CD14-positive monocyte (primary cell): ENCODE data around the gene KASH5. TPM values are rescaled to one million over a fixed set of nuclear protein-coding genes. Genes with fewer than 3 reads are reported as not detected.

Experiments
- DNase-seq, 3 donors: peaks; one replicate each; pipeline ENCODE4 v3.0.0-alpha.2; 2011 to 2022
- H2AFZ ChIP-seq: 2 replicates; pipeline ENCODE4 v1.6.0; 2012; ENCODE audit warnings: mild to moderate bottlenecking, low read depth, low read length, inconsistent platforms; ENCODE audit not compliant: insufficient read depth, poor library complexity, severe bottlenecking
- H3K27ac ChIP-seq, 2 donors: 1 replicate in 1 of 2; 2 replicates in 1 of 2; pipeline ENCODE4 v1.5.1; 2012 to 2013; ENCODE audit warnings: low read length in 2 of 2, control low read depth in 1 of 2, inconsistent platforms in 1 of 2, low read depth in 1 of 2, mild to moderate bottlenecking in 1 of 2
- H3K27me3 ChIP-seq, 2 donors: one replicate each; pipeline versions ENCODE4 v1.6.0 to v1.6.1; 2011 to 2013; ENCODE audit warnings: low read length in 2 of 2; ENCODE audit not compliant: control insufficient read depth in 2 of 2, insufficient read depth in 2 of 2
- H3K36me3 ChIP-seq, 2 donors: replicated peaks in 1 of 2; 1 replicate in 1 of 2; 2 replicates in 1 of 2; pipeline versions ENCODE4 v1.5.1 to v1.6.1; 2012 to 2013; ENCODE audit warnings: low read length in 2 of 2, control low read depth in 1 of 2, inconsistent platforms in 1 of 2, mild to moderate bottlenecking in 1 of 2; ENCODE audit not compliant: insufficient read depth in 2 of 2, control insufficient read depth in 1 of 2
- H3K4me1 ChIP-seq, 2 donors: 1 replicate in 1 of 2; 2 replicates in 1 of 2; pipeline versions ENCODE4 v1.5.1 to v1.6.1; 2012 to 2013; ENCODE audit warnings: low read length in 2 of 2, control low read depth in 1 of 2, inconsistent platforms in 1 of 2, mild to moderate bottlenecking in 1 of 2, moderate library complexity in 1 of 2; ENCODE audit not compliant: insufficient read depth in 2 of 2, control insufficient read depth in 1 of 2
- H3K4me2 ChIP-seq: replicated peaks from 2 replicates; pipeline ENCODE3; 2012; ENCODE audit warnings: low read length, moderate library complexity, mild to moderate bottlenecking; ENCODE audit not compliant: poor library complexity, severe bottlenecking; ENCODE audit errors: extremely low read depth
- H3K4me3 ChIP-seq, 3 experiments: fragments of 200-600 bp in 1 of 3; sonication (generic) in 1 of 3; replicated peaks in 1 of 3; 1 replicate in 2 of 3; 2 replicates in 1 of 3; pipeline ENCODE4 v1.5.1; 2011 to 2013; ENCODE audit warnings: low read length in 3 of 3, mild to moderate bottlenecking in 3 of 3, control low read depth in 2 of 3, low read depth in 2 of 3, inconsistent platforms in 1 of 3, moderate library complexity in 1 of 3
- H3K79me2 ChIP-seq: 2 replicates; pipeline ENCODE4 v1.6.0; 2012; ENCODE audit warnings: mild to moderate bottlenecking, control low read depth, inconsistent platforms, low read length, moderate library complexity; ENCODE audit not compliant: insufficient read depth
- H3K9ac ChIP-seq: 2 replicates; pipeline ENCODE4 v1.6.0; 2017; ENCODE audit warnings: low read length, mild to moderate bottlenecking; ENCODE audit not compliant: insufficient read depth, poor library complexity, severe bottlenecking
- H3K9me3 ChIP-seq, 2 donors: replicated peaks in 1 of 2; 1 replicate in 1 of 2; 2 replicates in 1 of 2; pipeline versions ENCODE4 v1.5.1 to v1.6.1; 2012 to 2013; ENCODE audit warnings: low read length in 2 of 2, control low read depth in 1 of 2; ENCODE audit not compliant: control insufficient read depth in 1 of 2, insufficient read depth in 1 of 2
- H4K20me1 ChIP-seq: 2 replicates; pipeline ENCODE4 v1.6.0; 2012; ENCODE audit warnings: mild to moderate bottlenecking, low read length, control low read depth, moderate library complexity; ENCODE audit not compliant: insufficient read depth
- H3K27ac Mint-ChIP-seq, 7 donors: one replicate each; pipeline ENCODE4 v1.8.0; 2020; ENCODE audit warnings: mild to moderate bottlenecking in 7 of 7, mixed read lengths in 7 of 7, moderate library complexity in 6 of 7, inconsistent platforms in 2 of 7
- H3K27me3 Mint-ChIP-seq, 3 donors: one replicate each; pipeline ENCODE4 v1.8.0; 2021 to 2022; ENCODE audit warnings: low read depth in 3 of 3, mild to moderate bottlenecking in 3 of 3, mixed read lengths in 3 of 3, moderate library complexity in 3 of 3, inconsistent platforms in 1 of 3
- H3K36me3 Mint-ChIP-seq, 2 donors: one replicate each; pipeline ENCODE4 v1.8.0; 2020; ENCODE audit warnings: mixed read lengths in 2 of 2, inconsistent platforms in 1 of 2, mild to moderate bottlenecking in 1 of 2
- H3K4me1 Mint-ChIP-seq: one replicate; pipeline ENCODE4 v1.8.0; 2020; ENCODE audit warnings: mild to moderate bottlenecking, mixed read lengths
- H3K4me3 Mint-ChIP-seq, 2 donors: one replicate each; pipeline ENCODE4 v1.8.0; 2020; ENCODE audit warnings: mild to moderate bottlenecking in 2 of 2, mixed read lengths in 2 of 2, moderate library complexity in 1 of 2
- H3K9me3 Mint-ChIP-seq, 7 donors: one replicate each; pipeline ENCODE4 v1.8.0; 2020 to 2022; ENCODE audit warnings: mixed read lengths in 7 of 7, mild to moderate bottlenecking in 6 of 7, moderate library complexity in 6 of 7, inconsistent platforms in 2 of 7
- CTCF ChIP-seq: fragments of 200-600 bp; IDR thresholded peaks from one replicate; pipeline ENCODE4 v1.8.0; 2022; ENCODE audit warnings: antibody characterized with exemption, mild to moderate bottlenecking
- WGBS: methylation state at CpG from one replicate; pipeline ENCODE4 v1.1.5; 2013; ENCODE audit warnings: missing lambda C conversion rate; ENCODE audit not compliant: insufficient coverage; 5-methylcytosine and 5-hydroxymethylcytosine counted together
- intact Hi-C, 2 donors: fragments of 100-400 bp; cut with micrococcal nuclease; formaldehyde crosslinking; loops; one replicate each; pipeline versions ENCODE4 v1.15.0 to v1.15.1; 2023
- polyA plus RNA-seq, 3 donors: library from polyadenylated mRNA; depleted of rRNA in 1 of 3; unstranded in 2 of 3; stranded (reverse) in 1 of 3; fragments of 300-500 nt in 2 of 3; fragments of >200 nt in 1 of 3; fragmentation: Illumina TruSeq in 2 of 3; gene quantifications; 1 replicate in 2 of 3; 2 replicates in 1 of 3; pipeline ENCODE4 v1.2.3, GENCODE V29; 2012 to 2021

KASH5 gene
- polyA plus RNA-seq, 3 donors, result not detected

GRCh38 chr19:49362048-49362928 lies 25.8 kb upstream of the KASH5 start, which contains the start of gene TEAD2:
Gene TEAD2 (minus strand): TSS chr19:49362416. CDS start chr19:49360075, 2,341 bp downstream.
- H4K20me1 ChIP-seq, result no peaks in the 10 kb centered on the region
- Mint-ChIP-seq H3K9me3 (peaks cover 0 to 8% (median 3%) of the 10 kb centered on the region in 7 donors), H3K4me1 (peaks cover 6% of the 10 kb centered on the region), H3K36me3 (no peaks in the 10 kb centered on the region), H3K27ac (no peak within 1 kb of the TSS), H3K4me3 (peak within 1 kb of the TSS in 1 of 2 donors; percentile 77), H3K27me3 (peaks cover 17 to 27% (median 20%) of the 10 kb centered on the region in 3 donors)
- H3K9ac ChIP-seq, result no peak within 1 kb of the TSS
- H3K79me2 ChIP-seq, result no peaks in the 10 kb centered on the region
- WGBS, result 1% methylated on average over 40 of the region's 52 CpGs
- peaks cover 18 to 59% of the 10 kb centered on the region in 2 donors for H3K27me3 ChIP-seq
- peak within 1 kb of the TSS in 1 of 3 experiments; percentile 57 for H3K4me3 ChIP-seq
- peak within 1 kb of the TSS; percentile 46 for H2AFZ ChIP-seq
- no peak for TF ChIP-seq CTCF
- no peaks in the 10 kb centered on the region for H3K36me3 ChIP-seq
- intact Hi-C loops, result no loop called here
- no peak for DNase-seq
- H3K4me1 ChIP-seq, result peaks cover 12 to 27% of the 10 kb centered on the region in 2 donors
- H3K9me3 ChIP-seq, result peaks cover 7 to 8% of the 10 kb centered on the region in 2 donors
- H3K27ac ChIP-seq, result no peak within 1 kb of the TSS
- peak within 1 kb of the TSS; percentile 61 for H3K4me2 ChIP-seq

DNA sequence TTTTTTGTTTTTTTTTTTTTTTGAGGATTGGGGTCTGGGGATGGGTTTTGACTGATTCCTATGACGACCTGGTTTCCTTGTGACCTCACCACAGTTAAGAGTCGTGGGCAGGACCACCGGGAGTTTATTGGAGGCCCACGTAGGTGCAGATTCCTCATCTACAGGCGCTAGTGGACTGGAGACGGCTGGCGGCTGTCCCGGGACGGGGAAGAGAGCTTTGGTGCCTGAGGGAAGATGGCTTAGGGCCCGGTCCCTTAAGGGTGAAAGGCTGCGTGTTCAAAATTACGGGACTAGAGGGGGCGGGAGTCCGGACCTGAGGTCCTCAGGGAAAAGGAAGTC lies 25.2 kb upstream of the KASH5 start:
- H3K27ac ChIP-seq, result no peak overlapping the region
- no peak overlapping the region for H2AFZ ChIP-seq
- no peak overlapping the region for H3K9ac ChIP-seq
- Mint-ChIP-seq H3K9me3 (peaks cover 0 to 10% (median 5%) of the 10 kb centered on the region in 7 donors), H3K27ac (no peak overlapping the region), H3K4me1 (peaks cover 6% of the 10 kb centered on the region), H3K27me3 (peaks cover 16 to 26% (median 19%) of the 10 kb centered on the region in 3 donors), H3K4me3 (no peak overlapping the region), H3K36me3 (no peaks in the 10 kb centered on the region)
- no peaks in the 10 kb centered on the region for H3K36me3 ChIP-seq
- peak overlapping the region in 1 of 3 experiments; percentile 57 for H3K4me3 ChIP-seq
- H3K4me1 ChIP-seq, result peaks cover 12 to 27% of the 10 kb centered on the region in 2 donors
- H3K4me2 ChIP-seq, result peak overlapping the region; percentile 61
- intact Hi-C loops, result no loop called here
- no peaks in the 10 kb centered on the region for H3K79me2 ChIP-seq
- under 1% methylated on average over 14 of the region's 14 CpGs for WGBS
- TF ChIP-seq CTCF, result no peak
- no peak for DNase-seq
- H4K20me1 ChIP-seq, result no peaks in the 10 kb centered on the region
- peaks cover 7 to 8% of the 10 kb centered on the region in 2 donors for H3K9me3 ChIP-seq
- H3K27me3 ChIP-seq, result peaks cover 18 to 59% of the 10 kb centered on the region in 2 donors
